ENCODE measurements around the gene NUDCD3.

Gene NUDCD3

GRCh38 chr7:44341401-44341800 is 149.1 kb downstream of the NUDCD3 start:
- TF ChIP-seq CTCF (IDR thresholded peaks at IDR 0.05; ENCODE audit: low read length): no peak

GRCh38 chr7:44338600-44338999 is 151.9 kb downstream of the NUDCD3 start:
- H3F3A ChIP-seq (ENCODE audit: insufficient read depth, low read length): no peaks in the 10 kb centered on the region
- H3K27me3 ChIP-seq (replicated peaks; ENCODE audit: insufficient read depth, low read length): no peaks in the 10 kb centered on the region
- no peaks in the 10 kb centered on the region for H3K79me2 ChIP-seq (ENCODE audit: low read length)
- H3K27ac ChIP-seq (ENCODE audit: low read length): no peak overlapping the region
- no peaks in the 10 kb centered on the region for H4K20me1 ChIP-seq (ENCODE audit: insufficient read depth, low read length)
- TF ChIP-seq EZH2phosphoT487 (IDR thresholded peaks at IDR 0.05; ENCODE audit: low read length) (no peak), EZH2 (optimal IDR thresholded peaks at IDR 0.05; ENCODE audit: low read depth, low read length) (no peak), CTCF (IDR thresholded peaks at IDR 0.05; ENCODE audit: low read length) (no peak)
- no peak for DNase-seq
- no peaks in the 10 kb centered on the region for H3K9me3 ChIP-seq (replicated peaks; ENCODE audit: insufficient read depth, low read length)
- H3K4me1 ChIP-seq (ENCODE audit: low read length): no peaks in the 10 kb centered on the region
- H2AFZ ChIP-seq (ENCODE audit: low read length): no peak overlapping the region
- no peak overlapping the region for H3K4me3 ChIP-seq (ENCODE audit: low read length)
- no peak overlapping the region for H3K9ac ChIP-seq (ENCODE audit: low read length)
- no peak overlapping the region for H3K4me2 ChIP-seq (ENCODE audit: low read depth, low read length)
- H3K9me2 ChIP-seq (replicated peaks; ENCODE audit: insufficient read depth, low read length): no peaks in the 10 kb centered on the region
- H3K36me3 ChIP-seq (replicated peaks; ENCODE audit: insufficient read depth, low read length): no peaks in the 10 kb centered on the region

More at GRCh38 chr7:44341401-44341800, 149.1 kb downstream of the NUDCD3 start:
- Histone ChIP-seq H3F3A (ENCODE audit: insufficient read depth, low read length) (no peaks in the 10 kb centered on the region), H3K9me3 (replicated peaks; ENCODE audit: insufficient read depth, low read length) (no peaks in the 10 kb centered on the region), H3K9me2 (replicated peaks; ENCODE audit: insufficient read depth, low read length) (no peaks in the 10 kb centered on the region), H3K27ac (ENCODE audit: low read length) (no peak overlapping the region), H3K79me2 (ENCODE audit: low read length) (no peaks in the 10 kb centered on the region), H3K9ac (ENCODE audit: low read length) (no peak overlapping the region), H3K27me3 (replicated peaks; ENCODE audit: insufficient read depth, low read length) (no peaks in the 10 kb centered on the region), H2AFZ (ENCODE audit: low read length) (no peak overlapping the region), H3K4me3 (ENCODE audit: low read length) (no peak overlapping the region), H3K36me3 (replicated peaks; ENCODE audit: insufficient read depth, low read length) (no peaks in the 10 kb centered on the region), H3K4me1 (ENCODE audit: low read length) (no peaks in the 10 kb centered on the region), H4K20me1 (ENCODE audit: insufficient read depth, low read length) (no peaks in the 10 kb centered on the region), H3K4me2 (ENCODE audit: low read depth, low read length) (no peak overlapping the region)
- no peak for DNase-seq

GRCh38 chr7:44336491-44336890 is 154.0 kb downstream of the NUDCD3 start:
- no peaks in the 10 kb centered on the region for H3K9me3 ChIP-seq (replicated peaks; ENCODE audit: insufficient read depth, low read length)
- no peaks in the 10 kb centered on the region for H3K79me2 ChIP-seq (ENCODE audit: low read length)
- H3K4me2 ChIP-seq (ENCODE audit: low read depth, low read length): no peak overlapping the region
- DNase-seq: no peak
- no peaks in the 10 kb centered on the region for H3K9me2 ChIP-seq (replicated peaks; ENCODE audit: insufficient read depth, low read length)
- H3K27ac ChIP-seq (ENCODE audit: low read length): no peak overlapping the region
- H3F3A ChIP-seq (ENCODE audit: insufficient read depth, low read length): no peaks in the 10 kb centered on the region
- no peaks in the 10 kb centered on the region for H4K20me1 ChIP-seq (ENCODE audit: insufficient read depth, low read length)
- H2AFZ ChIP-seq (ENCODE audit: low read length): no peak overlapping the region
- no peak overlapping the region for H3K9ac ChIP-seq (ENCODE audit: low read length)
- H3K27me3 ChIP-seq (replicated peaks; ENCODE audit: insufficient read depth, low read length): no peaks in the 10 kb centered on the region
- H3K4me3 ChIP-seq (ENCODE audit: low read length): no peak overlapping the region
- no peaks in the 10 kb centered on the region for H3K36me3 ChIP-seq (replicated peaks; ENCODE audit: insufficient read depth, low read length)
- no peaks in the 10 kb centered on the region for H3K4me1 ChIP-seq (ENCODE audit: low read length)
- no peak for TF ChIP-seq EZH2 (optimal IDR thresholded peaks at IDR 0.05; ENCODE audit: low read depth, low read length)
- no peak for TF ChIP-seq EZH2phosphoT487 (IDR thresholded peaks at IDR 0.05; ENCODE audit: low read length)
- TF ChIP-seq CTCF (IDR thresholded peaks at IDR 0.05; ENCODE audit: low read length): no peak

All from MM.1S (cell line).